HPDE6-E6E7 (cell line): ENCODE measurements around the gene HES6.

ENCODE experiments used
- DNase-seq: peaks from one replicate; pipeline ENCODE4 v3.0.0; 2011; ENCODE audit warnings: missing footprints; ENCODE audit errors: extremely low spot score

HES6 gene

GRCh38 chr2:238202326-238203093 is 37.3 kb downstream of the HES6 start:
- DNase-seq = peak; percentile 19

- DNase-seq = no peak
Observed at GRCh38 chr2:238190445-238190844, 49.4 kb downstream of the HES6 start.
